CD4-positive, alpha-beta T cell (primary cell): ENCODE results near the gene FMN1. TPM values are rescaled to one million over a fixed set of nuclear protein-coding genes. Genes with fewer than 3 reads are reported as not detected.

Experiments used
- ATAC-seq: fragments of 200-7000 bp; cut with Tn5 transposase; one replicate; pipeline ENCODE4 v1.10.0; 2022; ENCODE audit warnings: mild to moderate bottlenecking; ENCODE audit not compliant: poor library complexity
- CTCF ChIA-PET: fragments of 350-600 bp; sonication (Branson Sonifier 250); formaldehyde crosslinking; loops from one replicate; lab custom pipeline; 2021; ENCODE audit warnings: antibody characterized with exemption, inconsistent platforms; lab: Charles Lee
- POLR2A ChIA-PET: fragments of 350-600 bp; sonication (Branson Sonifier 250); formaldehyde crosslinking; loops from one replicate; lab custom pipeline; 2021; ENCODE audit warnings: antibody characterized with exemption, inconsistent platforms; lab: Charles Lee
- DNase-seq, 14 experiments: peaks; one replicate each; pipeline ENCODE4 v3.0.0-alpha.2; 2013 to 2020; ENCODE audit warnings: mixed read lengths in 2 of 14
- H3K27ac ChIP-seq, 2 donors: one replicate each; pipeline versions ENCODE4 v1.5.1 to v1.7.0; 2013; ENCODE audit warnings: low read length in 2 of 2, low read depth in 1 of 2, mild to moderate bottlenecking in 1 of 2
- H3K27me3 ChIP-seq, 2 experiments: 1 replicate in 1 of 2; 2 replicates in 1 of 2; pipeline versions ENCODE4 v1.6.1 to v1.7.0; 2013; ENCODE audit warnings: low read length in 2 of 2, control low read depth in 1 of 2, mild to moderate bottlenecking in 1 of 2, moderate library complexity in 1 of 2; ENCODE audit not compliant: insufficient read depth in 2 of 2, control insufficient read depth in 1 of 2
- H3K36me3 ChIP-seq: one replicate; pipeline ENCODE4 v1.6.1; 2013; ENCODE audit warnings: low read length, control low read depth; ENCODE audit not compliant: insufficient read depth
- H3K4me1 ChIP-seq: one replicate; pipeline ENCODE4 v1.6.1; 2013; ENCODE audit warnings: low read length, control low read depth; ENCODE audit not compliant: insufficient read depth
- H3K4me3 ChIP-seq: one replicate; pipeline ENCODE4 v1.5.1; 2013; ENCODE audit warnings: mild to moderate bottlenecking, low read length, moderate library complexity
- H3K9me3 ChIP-seq, 2 experiments: 1 replicate in 1 of 2; 2 replicates in 1 of 2; pipeline versions ENCODE4 v1.6.1 to v1.7.0; 2013; ENCODE audit warnings: low read length in 2 of 2, mild to moderate bottlenecking in 2 of 2, control low read depth in 1 of 2, moderate library complexity in 1 of 2; ENCODE audit not compliant: control insufficient read depth in 1 of 2, insufficient read depth in 1 of 2
- H3K27ac Mint-ChIP-seq: one replicate; pipeline ENCODE4 v1.8.0; 2020; ENCODE audit warnings: mixed read lengths
- H3K27me3 Mint-ChIP-seq: one replicate; pipeline ENCODE4 v1.8.0; 2021; ENCODE audit warnings: mixed read lengths
- H3K36me3 Mint-ChIP-seq: one replicate; pipeline ENCODE4 v1.8.0; 2021; ENCODE audit warnings: low read depth, mixed read lengths
- H3K4me1 Mint-ChIP-seq: one replicate; pipeline ENCODE4 v1.8.0; 2021; ENCODE audit warnings: low read depth, mixed read lengths
- H3K4me3 Mint-ChIP-seq: one replicate; pipeline ENCODE4 v1.8.0; 2020; ENCODE audit warnings: mild to moderate bottlenecking, mixed read lengths
- H3K9me3 Mint-ChIP-seq: one replicate; pipeline ENCODE4 v1.8.0; 2020; ENCODE audit warnings: mixed read lengths
- intact Hi-C, 2 experiments: fragments of 100-400 bp; cut with DNase I in 1 of 2; cut with micrococcal nuclease in 1 of 2; formaldehyde crosslinking; loops; one replicate each; pipeline versions ENCODE4 v1.15.1 to v1.9.0; 2023 to 2025; cut with DNase I, micrococcal nuclease
- total RNA-seq, 174 experiments: library from RNA in 2 of 174; stranded (reverse) in 2 of 174; gene quantifications; one replicate each; pipeline ENCODE4 v1.2.3 and lab custom pipeline; 2021 to 2026
- TF ChIP-seq, protein P1 (sequence below): fragments of 200-600 bp; IDR thresholded peaks from one replicate; pipeline ENCODE4 v1.8.0; 2022; ENCODE audit warnings: antibody characterized with exemption, mild to moderate bottlenecking

Gene FMN1
- total RNA-seq, 2 experiments from 2014 or later: 0.39 to 0.55 TPM

DNA sequence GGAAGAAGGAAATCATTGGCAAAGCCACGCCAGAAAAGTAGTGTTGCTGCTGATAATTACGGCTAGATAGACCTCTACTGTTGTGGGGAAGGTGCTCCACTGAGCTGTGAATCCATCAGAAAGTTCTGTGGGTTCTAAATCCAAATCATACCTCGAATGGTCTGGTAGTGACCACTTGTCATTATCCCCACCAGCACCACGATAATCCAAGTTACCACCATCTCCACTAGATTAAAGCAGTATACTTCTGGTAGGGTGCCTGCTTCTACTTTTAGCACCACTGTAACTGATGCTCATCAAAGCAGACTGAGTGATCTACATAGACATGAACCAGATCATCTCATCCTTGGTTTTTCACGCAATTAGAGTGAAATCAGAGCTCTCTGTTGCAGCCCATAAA lies 185.5 kb downstream of the FMN1 start:
- peaks cover 12% of the 10 kb centered on the region for H3K27me3 Mint-ChIP-seq
- TF ChIP-seq, protein P1, sequence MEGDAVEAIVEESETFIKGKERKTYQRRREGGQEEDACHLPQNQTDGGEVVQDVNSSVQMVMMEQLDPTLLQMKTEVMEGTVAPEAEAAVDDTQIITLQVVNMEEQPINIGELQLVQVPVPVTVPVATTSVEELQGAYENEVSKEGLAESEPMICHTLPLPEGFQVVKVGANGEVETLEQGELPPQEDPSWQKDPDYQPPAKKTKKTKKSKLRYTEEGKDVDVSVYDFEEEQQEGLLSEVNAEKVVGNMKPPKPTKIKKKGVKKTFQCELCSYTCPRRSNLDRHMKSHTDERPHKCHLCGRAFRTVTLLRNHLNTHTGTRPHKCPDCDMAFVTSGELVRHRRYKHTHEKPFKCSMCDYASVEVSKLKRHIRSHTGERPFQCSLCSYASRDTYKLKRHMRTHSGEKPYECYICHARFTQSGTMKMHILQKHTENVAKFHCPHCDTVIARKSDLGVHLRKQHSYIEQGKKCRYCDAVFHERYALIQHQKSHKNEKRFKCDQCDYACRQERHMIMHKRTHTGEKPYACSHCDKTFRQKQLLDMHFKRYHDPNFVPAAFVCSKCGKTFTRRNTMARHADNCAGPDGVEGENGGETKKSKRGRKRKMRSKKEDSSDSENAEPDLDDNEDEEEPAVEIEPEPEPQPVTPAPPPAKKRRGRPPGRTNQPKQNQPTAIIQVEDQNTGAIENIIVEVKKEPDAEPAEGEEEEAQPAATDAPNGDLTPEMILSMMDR: no peak
- Histone ChIP-seq H3K27ac (no peak overlapping the region), H3K4me1 (no peaks in the 10 kb centered on the region), H3K9me3 (no peaks in the 10 kb centered on the region), H3K4me3 (no peak overlapping the region), H3K36me3 (no peaks in the 10 kb centered on the region), H3K27me3 (peaks cover 0 to 2% of the 10 kb centered on the region in 2 experiments)
- POLR2A ChIA-PET: no interaction called here
- CTCF ChIA-PET: no interaction called here
- H3K27ac Mint-ChIP-seq: no peak overlapping the region
- H3K4me3 Mint-ChIP-seq: no peak overlapping the region
- H3K36me3 Mint-ChIP-seq: no peaks in the 10 kb centered on the region
- H3K4me1 Mint-ChIP-seq: peaks cover 8% of the 10 kb centered on the region
- no peaks in the 10 kb centered on the region for H3K9me3 Mint-ChIP-seq
- no peak for DNase-seq
- ATAC-seq: no peak
- intact Hi-C loops: no loop called here

DNA sequence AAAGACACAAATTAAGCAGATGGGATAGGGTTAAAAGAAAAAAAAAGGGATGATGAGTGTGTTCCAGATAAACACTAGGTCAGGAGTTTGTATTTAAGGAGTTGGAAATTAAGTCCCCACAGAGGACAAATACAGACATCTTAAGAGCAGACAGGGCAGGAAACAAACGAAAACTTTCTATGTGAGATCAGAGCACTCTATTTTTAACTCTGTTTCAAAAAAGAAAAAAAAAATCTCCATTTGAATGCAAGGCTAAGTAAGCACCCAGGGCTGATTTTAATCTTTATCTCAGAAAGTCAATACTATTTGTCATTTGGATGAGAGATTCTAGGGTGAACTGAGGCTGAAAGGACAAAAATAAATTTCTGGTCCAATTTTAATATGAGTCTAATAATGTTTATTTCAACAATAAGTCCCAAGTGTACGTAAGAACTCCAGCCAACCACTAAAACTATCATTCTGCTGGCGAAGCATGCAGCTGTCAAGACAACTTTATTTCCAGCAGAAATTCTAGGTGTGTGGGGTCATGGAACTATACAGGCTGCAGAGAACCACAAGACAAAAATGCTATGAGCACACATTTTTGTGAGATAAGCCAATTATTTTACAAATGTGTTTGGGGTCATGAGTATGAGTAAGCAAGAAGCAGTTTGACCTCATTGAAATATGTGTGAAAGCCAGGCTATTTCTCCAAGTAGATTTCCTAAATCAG lies 186.1 kb downstream of the FMN1 start:
- ATAC-seq (no peak), DNase-seq (no peak)
- Histone ChIP-seq H3K9me3 (no peaks in the 10 kb centered on the region), H3K27ac (no peak overlapping the region), H3K4me1 (no peaks in the 10 kb centered on the region), H3K4me3 (no peak overlapping the region), H3K36me3 (no peaks in the 10 kb centered on the region), H3K27me3 (peaks cover 0 to 2% of the 10 kb centered on the region in 2 experiments)
- no peaks in the 10 kb centered on the region for H3K36me3 Mint-ChIP-seq
- TF ChIP-seq, protein P1: no peak
- POLR2A ChIA-PET: no interaction called here
- peaks cover 8% of the 10 kb centered on the region for H3K4me1 Mint-ChIP-seq
- no peak overlapping the region for H3K4me3 Mint-ChIP-seq
- no peak overlapping the region for H3K27ac Mint-ChIP-seq
- no peaks in the 10 kb centered on the region for H3K9me3 Mint-ChIP-seq
- CTCF ChIA-PET: no interaction called here
- peaks cover 12% of the 10 kb centered on the region for H3K27me3 Mint-ChIP-seq
- intact Hi-C loops: no loop called here

DNA sequence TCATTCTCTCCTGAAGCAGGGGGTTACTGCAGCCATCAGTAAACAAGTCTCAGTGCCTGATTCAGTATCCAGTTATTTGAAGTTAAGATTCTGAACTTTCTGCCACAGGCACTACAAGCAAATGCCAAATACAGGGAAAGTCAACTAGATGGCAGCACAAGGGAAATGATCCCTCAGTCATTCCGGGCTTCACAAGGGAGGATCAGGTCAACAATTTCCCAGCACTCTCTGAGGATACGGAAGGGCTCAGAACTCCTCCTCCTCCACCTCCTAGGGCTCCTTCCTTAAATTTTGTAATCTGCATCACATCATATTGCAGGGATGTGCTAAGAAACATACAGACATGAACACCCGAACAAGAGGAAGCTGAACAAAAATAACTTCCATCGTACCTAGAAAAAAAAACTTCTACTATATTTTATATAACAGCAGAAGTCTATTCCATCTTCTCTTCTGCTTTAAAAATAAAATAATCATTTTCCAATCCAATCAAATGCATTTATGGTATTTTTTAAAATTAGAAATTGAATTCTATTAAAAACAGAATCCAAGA lies 187.1 kb downstream of the FMN1 start:
- ChIA-PET POLR2A (no interaction called here), CTCF (no interaction called here)
- TF ChIP-seq, protein P1: no peak
- intact Hi-C loops: no loop called here
- Mint-ChIP-seq H3K27ac (no peak overlapping the region), H3K4me1 (peaks cover 8% of the 10 kb centered on the region), H3K27me3 (peaks cover 12% of the 10 kb centered on the region), H3K4me3 (no peak overlapping the region), H3K36me3 (no peaks in the 10 kb centered on the region), H3K9me3 (no peaks in the 10 kb centered on the region)
- H3K36me3 ChIP-seq: no peaks in the 10 kb centered on the region
- H3K4me1 ChIP-seq: no peaks in the 10 kb centered on the region
- no peak overlapping the region for H3K4me3 ChIP-seq
- H3K27me3 ChIP-seq: peaks cover 0 to 2% of the 10 kb centered on the region in 2 experiments
- ATAC-seq: no peak
- H3K9me3 ChIP-seq: no peaks in the 10 kb centered on the region
- H3K27ac ChIP-seq: no peak overlapping the region
- no peak for DNase-seq
